GM06990 (cell line): ENCODE measurements around the gene PRKACB.

ENCODE experiments used
- DNase-seq: peaks from one replicate; pipeline ENCODE4 v3.0.0-alpha.2; 2011; ENCODE audit not compliant: insufficient read length; ENCODE audit errors: extremely low read depth
- H3K27me3 ChIP-seq: replicated peaks from 2 replicates; pipeline ENCODE4 v1.6.0; 2011; ENCODE audit warnings: low read length; ENCODE audit not compliant: control insufficient read depth, insufficient read depth
- H3K36me3 ChIP-seq: 2 replicates; pipeline ENCODE4 v1.5.1; 2011; ENCODE audit warnings: low read length; ENCODE audit not compliant: control insufficient read depth, insufficient read depth
- H3K4me3 ChIP-seq: replicated peaks from 2 replicates; pipeline ENCODE4 v1.5.1; 2011; ENCODE audit warnings: low read depth, mild to moderate bottlenecking, control low read depth, low read length
- CTCF ChIP-seq: IDR thresholded peaks from 2 replicates; pipeline ENCODE4 v1.5.1; 2011; ENCODE audit warnings: low read length, control low read depth, mild to moderate bottlenecking, inconsistent platforms; ENCODE audit not compliant: insufficient read depth, poor library complexity, severe bottlenecking

PRKACB gene

GRCh38 chr1:84122780-84123382 lies 21.2 kb upstream of the PRKACB start:
- DNase-seq: no peak
- H3K36me3 ChIP-seq: no peaks in the 10 kb centered on the region
- TF ChIP-seq CTCF: peak; percentile 57
- H3K27me3 ChIP-seq: no peaks in the 10 kb centered on the region
- H3K4me3 ChIP-seq: no peak overlapping the region

GRCh38 chr1:84133479-84133878 lies 10.6 kb upstream of the PRKACB start:
- no peak overlapping the region for H3K4me3 ChIP-seq
- H3K36me3 ChIP-seq: no peaks in the 10 kb centered on the region
- H3K27me3 ChIP-seq: no peaks in the 10 kb centered on the region
- TF ChIP-seq CTCF: no peak
- no peak for DNase-seq

GRCh38 chr1:84135341-84135740 lies 8.7 kb upstream of the PRKACB start:
- Histone ChIP-seq H3K27me3 (no peaks in the 10 kb centered on the region), H3K36me3 (no peaks in the 10 kb centered on the region), H3K4me3 (no peak overlapping the region)
- no peak for DNase-seq
- TF ChIP-seq CTCF: no peak

GRCh38 chr1:84141182-84142003 lies 2.7 kb upstream of the PRKACB start:
- no peak overlapping the region for H3K4me3 ChIP-seq
- no peak for DNase-seq
- no peaks in the 10 kb centered on the region for H3K36me3 ChIP-seq
- no peaks in the 10 kb centered on the region for H3K27me3 ChIP-seq
- TF ChIP-seq CTCF: peak; percentile 44

GRCh38 chr1:84145068-84145467 lies 997 bp downstream of the PRKACB start:
- no peaks in the 10 kb centered on the region for H3K36me3 ChIP-seq
- H3K27me3 ChIP-seq: no peaks in the 10 kb centered on the region
- DNase-seq: no peak
- H3K4me3 ChIP-seq: no peak overlapping the region
- TF ChIP-seq CTCF: no peak
